ENCODE data around the gene ARPC5L. TPM values are rescaled to one million over a fixed set of nuclear protein-coding genes. Genes with fewer than 3 reads are reported as not detected.

Gene ARPC5L
- total and polyA plus RNA-seq, 2 of the 13 experiments (the other 11 are each of a cell fraction or from before 2014, with no cell fraction given): 29.9 to 33.8 TPM

- TF ChIP-seq ZBTB43 (CRISPR knock-in tag; conservative IDR thresholded peaks at IDR 0.05): peak; percentile 57; the same call in 1 of the 2 replicates
- TF ChIP-seq IRF2 (CRISPR knock-in tag; IDR thresholded peaks at IDR 0.05): 0 out of 2 replicates have a peak, but pooled peaks have one; percentile 32
- TF ChIP-seq SPEN (CRISPR knock-in tag; IDR thresholded peaks at IDR 0.05; ENCODE audit: low read depth): peak; percentile 68; the same call in 1 of the 2 replicates
- TF ChIP-seq, protein P1, sequence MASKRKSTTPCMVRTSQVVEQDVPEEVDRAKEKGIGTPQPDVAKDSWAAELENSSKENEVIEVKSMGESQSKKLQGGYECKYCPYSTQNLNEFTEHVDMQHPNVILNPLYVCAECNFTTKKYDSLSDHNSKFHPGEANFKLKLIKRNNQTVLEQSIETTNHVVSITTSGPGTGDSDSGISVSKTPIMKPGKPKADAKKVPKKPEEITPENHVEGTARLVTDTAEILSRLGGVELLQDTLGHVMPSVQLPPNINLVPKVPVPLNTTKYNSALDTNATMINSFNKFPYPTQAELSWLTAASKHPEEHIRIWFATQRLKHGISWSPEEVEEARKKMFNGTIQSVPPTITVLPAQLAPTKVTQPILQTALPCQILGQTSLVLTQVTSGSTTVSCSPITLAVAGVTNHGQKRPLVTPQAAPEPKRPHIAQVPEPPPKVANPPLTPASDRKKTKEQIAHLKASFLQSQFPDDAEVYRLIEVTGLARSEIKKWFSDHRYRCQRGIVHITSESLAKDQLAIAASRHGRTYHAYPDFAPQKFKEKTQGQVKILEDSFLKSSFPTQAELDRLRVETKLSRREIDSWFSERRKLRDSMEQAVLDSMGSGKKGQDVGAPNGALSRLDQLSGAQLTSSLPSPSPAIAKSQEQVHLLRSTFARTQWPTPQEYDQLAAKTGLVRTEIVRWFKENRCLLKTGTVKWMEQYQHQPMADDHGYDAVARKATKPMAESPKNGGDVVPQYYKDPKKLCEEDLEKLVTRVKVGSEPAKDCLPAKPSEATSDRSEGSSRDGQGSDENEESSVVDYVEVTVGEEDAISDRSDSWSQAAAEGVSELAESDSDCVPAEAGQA (IDR thresholded peaks at IDR 0.05; ENCODE audit: low read depth): no peak
- TF ChIP-seq, protein P1 (CRISPR knock-in tag; IDR thresholded peaks at IDR 0.05; ENCODE audit: borderline replicate concordance): 0 out of 2 replicates have a peak, but pooled peaks have one; percentile 76
- no peak for TF ChIP-seq HMG20B (CRISPR knock-in tag; conservative IDR thresholded peaks at IDR 0.05)
- TF ChIP-seq RARA (CRISPR knock-in tag; IDR thresholded peaks at IDR 0.05): peak; percentile 22; the same call in 1 of the 2 replicates
- no peak for TF ChIP-seq POLR2AphosphoS5 (IDR thresholded peaks at IDR 0.05; ENCODE audit: low read depth, low read length)
- no peak for TF ChIP-seq ZNF598 (CRISPR knock-in tag; IDR thresholded peaks at IDR 0.05; ENCODE audit: borderline replicate concordance)
- peak; percentile 75 for TF ChIP-seq MYC (CRISPR knock-in tag; IDR thresholded peaks at IDR 0.05; ENCODE audit: borderline replicate concordance)
- TF ChIP-seq, protein P2, sequence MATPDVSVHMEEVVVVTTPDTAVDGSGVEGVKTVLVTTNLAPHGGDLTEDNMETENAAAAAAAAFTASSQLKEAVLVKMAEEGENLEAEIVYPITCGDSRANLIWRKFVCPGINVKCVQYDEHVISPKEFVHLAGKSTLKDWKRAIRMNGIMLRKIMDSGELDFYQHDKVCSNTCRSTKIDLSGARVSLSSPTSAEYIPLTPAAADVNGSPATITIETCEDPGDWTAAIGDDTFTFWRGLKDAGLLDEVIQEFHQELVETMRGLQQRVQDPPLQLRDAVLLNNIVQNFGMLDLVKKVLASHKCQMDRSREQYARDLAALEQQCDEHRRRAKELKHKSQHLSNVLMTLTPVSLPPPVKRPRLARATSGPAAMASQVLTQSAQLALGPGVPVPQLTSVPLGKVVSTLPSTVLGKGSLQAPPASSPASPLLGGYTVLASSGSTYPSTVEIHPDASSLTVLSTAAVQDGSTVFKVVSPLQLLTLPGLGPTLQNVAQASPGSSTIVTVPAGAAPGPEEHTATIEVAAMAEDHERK (CRISPR knock-in tag; IDR thresholded peaks at IDR 0.05; ENCODE audit: low read depth): no peak
- peak; percentile 72; the same call in 1 of the 2 replicates for TF ChIP-seq ZNF766 (CRISPR knock-in tag; IDR thresholded peaks at IDR 0.05; ENCODE audit: borderline replicate concordance)
- no peak for TF ChIP-seq PLRG1 (conservative IDR thresholded peaks at IDR 0.05)
- TF ChIP-seq ZNF543 (CRISPR knock-in tag; IDR thresholded peaks at IDR 0.05): no peak
- TF ChIP-seq PHB2 (IDR thresholded peaks at IDR 0.05; ENCODE audit: partially characterized antibody): no peak
- TF ChIP-seq BRCA1 (CRISPR knock-in tag; IDR thresholded peaks at IDR 0.05): no peak
- TF ChIP-seq GATA4 (IDR thresholded peaks at IDR 0.05; ENCODE audit: borderline replicate concordance, low read depth): 0 out of 2 replicates have a peak, but pooled peaks have one; percentile 26
- 0 out of 2 replicates have a peak, but pooled peaks have one; percentile 42 for TF ChIP-seq AKAP8 (CRISPR knock-in tag; IDR thresholded peaks at IDR 0.05)
- TF ChIP-seq ZNF230 (CRISPR knock-in tag; IDR thresholded peaks at IDR 0.05): no peak; the same call in 1 of the 2 replicates
- TF ChIP-seq BHLHE40 (IDR thresholded peaks at IDR 0.05; ENCODE audit: low read length): peak; percentile 16; the same call in 1 of the 2 replicates
- TF ChIP-seq ZNF20 (CRISPR knock-in tag; IDR thresholded peaks at IDR 0.05): no peak
Observed at GRCh38 chr9:124818431-124819281, 43.3 kb upstream of the ARPC5L start (continued).
